ENCODE measurements around the gene DNAH17. TPM values are rescaled to one million over a fixed set of nuclear protein-coding genes. Genes with fewer than 3 reads are reported as not detected.

Gene DNAH17
- total and polyA plus RNA-seq, 7 experiments from 2014 or later, result 0.05 to 1.5 (median 0.38) TPM

DNA sequence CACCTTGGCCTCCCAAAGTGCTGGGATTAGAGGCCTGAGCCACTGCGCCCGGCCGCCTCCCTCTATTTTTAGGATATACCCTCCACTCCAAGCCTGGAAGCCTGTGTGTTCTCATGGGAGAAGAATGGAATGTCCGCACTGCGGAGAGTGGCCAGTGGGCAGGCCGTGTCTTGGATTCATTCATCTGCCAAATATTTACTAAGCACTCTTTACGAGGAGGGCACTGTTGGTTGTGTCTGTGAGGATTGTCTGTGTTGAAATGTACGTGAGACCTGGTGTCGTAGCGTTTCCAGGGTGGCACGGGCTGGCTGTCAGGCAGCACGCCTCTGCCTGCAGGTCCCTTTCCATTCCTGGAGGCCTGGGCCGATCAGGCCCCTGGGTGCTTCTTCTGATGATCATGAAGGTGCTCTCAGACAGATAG, 179.5 kb downstream of the DNAH17 start:
- Histone ChIP-seq H3K27me3 (ENCODE audit: control insufficient read depth in 2 of 2, insufficient read depth in 2 of 2, low read length in 2 of 2) (no peaks in the 10 kb centered on the region), H3K4me3 (ENCODE audit: low read length) (no peak overlapping the region), H3K27ac (ENCODE audit: low read depth, low read length) (no peak overlapping the region), H3K4me1 (ENCODE audit: control insufficient read depth in 2 of 2, insufficient read depth in 2 of 2, low read length in 2 of 2) (no peaks in the 10 kb centered on the region), H3K36me3 (ENCODE audit: control insufficient read depth in 2 of 3, insufficient read depth in 3 of 3, low read length in 3 of 3) (peaks cover 0 to 94% (median 19%) of the 10 kb centered on the region in 3 experiments), H3K9me3 (ENCODE audit: control insufficient read depth in 2 of 3, low read length in 3 of 3) (no peaks in the 10 kb centered on the region)
- H3K36me3 Mint-ChIP-seq, result peaks cover 4 to 73% (median 28%) of the 10 kb centered on the region in 5 donors
- H3K27ac Mint-ChIP-seq, result peak overlapping the region in 1 of 9 donors; percentile 70
- no peaks in the 10 kb centered on the region for H3K9me3 Mint-ChIP-seq
- ATAC-seq, result no peak
- peaks cover 10 to 21% (median 16%) of the 10 kb centered on the region in 7 donors for H3K4me1 Mint-ChIP-seq
- H3K4me3 Mint-ChIP-seq, result no peak overlapping the region
- ChIA-PET CTCF (no interaction called here), POLR2A (no interaction called here)
- intact Hi-C loops (cut with micrococcal nuclease), result no loop called here
- H3K27me3 Mint-ChIP-seq, result no peaks in the 10 kb centered on the region
- no peak for DNase-seq

DNA sequence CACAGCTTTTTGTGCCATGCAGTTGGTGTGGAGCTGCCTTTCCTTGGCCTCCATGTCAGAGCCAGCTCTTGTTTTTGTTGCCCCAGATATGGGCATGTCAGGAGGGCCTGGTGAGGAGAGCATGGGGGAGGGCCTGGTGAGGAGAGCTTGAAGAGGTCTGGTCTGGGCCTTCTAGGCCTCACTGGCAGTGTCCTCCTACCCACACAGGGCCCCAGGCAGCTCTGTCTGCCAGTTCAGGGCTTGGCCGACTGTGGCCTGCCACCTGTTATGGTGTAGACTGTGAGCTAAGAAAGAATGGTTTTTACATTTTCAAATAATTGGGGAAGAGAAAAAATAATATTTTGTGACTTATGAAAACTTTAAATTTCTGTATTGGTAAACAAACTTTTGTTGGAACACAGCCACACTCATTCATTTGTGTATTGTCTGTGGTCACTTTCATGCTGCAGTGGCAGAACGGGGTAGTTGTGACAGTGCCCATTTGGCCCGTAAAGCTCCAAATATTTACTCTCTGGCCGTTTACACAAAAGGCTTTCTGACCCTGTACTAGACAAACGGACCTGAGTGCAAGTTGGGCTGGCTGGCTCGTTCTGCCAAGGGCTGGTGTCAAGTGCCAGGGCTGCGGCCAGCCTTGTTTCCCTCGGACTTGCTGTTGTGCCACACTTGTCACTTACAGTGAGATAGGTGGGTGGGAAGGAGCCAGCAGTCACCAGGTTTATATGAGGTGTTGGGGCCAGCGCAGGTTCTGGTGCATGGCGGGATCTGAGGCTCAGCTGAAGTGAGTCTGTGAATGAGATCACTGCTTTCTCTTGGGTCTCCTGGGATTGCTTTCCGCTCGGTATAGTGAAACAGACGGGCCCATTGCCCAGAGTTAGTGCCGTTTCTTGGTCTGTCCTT, 180.5 kb downstream of the DNAH17 start:
- intact Hi-C loops (cut with micrococcal nuclease), result loop anchor here in 1 of 2 donors (1.0 kb wide), 1 partner anchor 18 kb away; no protein-coding TSS in a partner anchor
- Mint-ChIP-seq H3K4me3 (no peak overlapping the region), H3K27ac (peak overlapping the region in 1 of 9 donors; percentile 64), H3K9me3 (no peaks in the 10 kb centered on the region), H3K27me3 (no peaks in the 10 kb centered on the region), H3K36me3 (peaks cover 3 to 69% (median 25%) of the 10 kb centered on the region in 5 donors), H3K4me1 (peaks cover 12 to 25% (median 21%) of the 10 kb centered on the region in 7 donors)
- Histone ChIP-seq H3K4me1 (ENCODE audit: control insufficient read depth in 2 of 2, insufficient read depth in 2 of 2, low read length in 2 of 2) (no peaks in the 10 kb centered on the region), H3K36me3 (ENCODE audit: control insufficient read depth in 2 of 3, insufficient read depth in 3 of 3, low read length in 3 of 3) (peaks cover 0 to 84% (median 18%) of the 10 kb centered on the region in 3 experiments), H3K27ac (ENCODE audit: low read depth, low read length) (no peak overlapping the region), H3K4me3 (ENCODE audit: low read length) (no peak overlapping the region), H3K9me3 (ENCODE audit: control insufficient read depth in 2 of 3, low read length in 3 of 3) (no peaks in the 10 kb centered on the region), H3K27me3 (ENCODE audit: control insufficient read depth in 2 of 2, insufficient read depth in 2 of 2, low read length in 2 of 2) (no peaks in the 10 kb centered on the region)
- no peak for ATAC-seq
- POLR2A ChIA-PET, result interaction anchor here (1.1 kb wide), 1 partner anchor 15 kb away, joined by 3 read pairs; no protein-coding TSS in a partner anchor
- no peak for DNase-seq
- CTCF ChIA-PET, result interaction anchor here (1.0 to 1.5 kb wide), 2 partner anchors 25 to 34 kb away, joined by 3 to 4 read pairs; no protein-coding TSS in a partner anchor

- no peaks in the 10 kb centered on the region for H3K27me3 Mint-ChIP-seq
- H3K9me3 ChIP-seq (ENCODE audit: control insufficient read depth in 2 of 3, low read length in 3 of 3), result no peaks in the 10 kb centered on the region
- H3K4me3 Mint-ChIP-seq, result no peak overlapping the region
- H3K36me3 ChIP-seq (ENCODE audit: control insufficient read depth in 2 of 3, insufficient read depth in 3 of 3, low read length in 3 of 3), result peaks cover 0 to 74% (median 10%) of the 10 kb centered on the region in 3 experiments
- H3K9me3 Mint-ChIP-seq, result no peaks in the 10 kb centered on the region
- ChIA-PET POLR2A (no interaction called here), CTCF (interaction anchor here (1.5 kb wide), 1 partner anchor 27 kb away, joined by 4 read pairs; no protein-coding TSS in a partner anchor)
- H3K27ac Mint-ChIP-seq, result peak overlapping the region in 8 of 9 donors; percentile 46 to 82 (median 60)
- H3K36me3 Mint-ChIP-seq, result peaks cover 3 to 57% (median 21%) of the 10 kb centered on the region in 5 donors
- no peak for ATAC-seq
- H3K4me1 Mint-ChIP-seq, result peaks cover 7 to 34% (median 30%) of the 10 kb centered on the region in 7 donors
- no peak overlapping the region for H3K27ac ChIP-seq (ENCODE audit: low read depth, low read length)
- H3K27me3 ChIP-seq (ENCODE audit: control insufficient read depth in 2 of 2, insufficient read depth in 2 of 2, low read length in 2 of 2), result no peaks in the 10 kb centered on the region
- DNase-seq, result no peak
- intact Hi-C loops (cut with micrococcal nuclease), result no loop called here
- no peak overlapping the region for H3K4me3 ChIP-seq (ENCODE audit: low read length)
- H3K4me1 ChIP-seq (ENCODE audit: control insufficient read depth in 2 of 2, insufficient read depth in 2 of 2, low read length in 2 of 2), result no peaks in the 10 kb centered on the region
Measured at GRCh38 chr17:78395155-78395554, 182.0 kb downstream of the DNAH17 start.

- H3K4me1 Mint-ChIP-seq, result peaks cover 9 to 41% (median 37%) of the 10 kb centered on the region in 7 donors
Measured at GRCh38 chr17:78394209-78394608, 183.0 kb downstream of the DNAH17 start.

DNA sequence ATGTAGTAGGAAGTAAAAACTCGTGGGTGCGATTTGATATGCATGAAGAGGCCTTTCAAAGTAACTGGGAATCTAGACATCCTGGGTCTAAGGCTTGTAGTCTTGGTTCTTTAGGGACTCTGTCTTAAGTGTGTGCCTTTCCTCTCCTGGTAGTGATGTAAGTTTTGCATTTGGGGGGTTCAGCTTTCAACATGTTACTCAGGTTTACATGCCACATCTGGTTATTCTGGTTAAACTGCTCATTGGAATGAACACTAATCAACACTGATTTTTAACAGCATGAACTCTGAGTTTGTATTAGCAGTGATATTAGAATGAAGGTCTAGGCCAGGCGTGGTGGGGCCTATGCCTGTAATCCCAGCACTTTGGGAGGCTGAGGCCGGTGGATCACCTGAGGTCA, 183.6 kb downstream of the DNAH17 start:
- Histone ChIP-seq H3K27ac (ENCODE audit: low read depth, low read length) (no peak overlapping the region), H3K4me1 (ENCODE audit: control insufficient read depth in 2 of 2, insufficient read depth in 2 of 2, low read length in 2 of 2) (peaks cover 4 to 13% of the 10 kb centered on the region in 2 donors), H3K27me3 (ENCODE audit: control insufficient read depth in 2 of 2, insufficient read depth in 2 of 2, low read length in 2 of 2) (no peaks in the 10 kb centered on the region), H3K9me3 (ENCODE audit: control insufficient read depth in 2 of 3, low read length in 3 of 3) (no peaks in the 10 kb centered on the region), H3K36me3 (ENCODE audit: control insufficient read depth in 2 of 3, insufficient read depth in 3 of 3, low read length in 3 of 3) (peaks cover 0 to 58% (median 0%) of the 10 kb centered on the region in 3 experiments), H3K4me3 (ENCODE audit: low read length) (no peak overlapping the region)
- ChIA-PET CTCF (no interaction called here), POLR2A (interaction anchor here (0.9 kb wide), 1 partner anchor 12 kb away, joined by 3 read pairs; no protein-coding TSS in a partner anchor)
- H3K27ac Mint-ChIP-seq, result peak overlapping the region in 1 of 9 donors; percentile 20
- peaks cover 0 to 48% (median 15%) of the 10 kb centered on the region in 5 donors for H3K36me3 Mint-ChIP-seq
- ATAC-seq, result no peak
- H3K4me1 Mint-ChIP-seq, result peaks cover 14 to 47% (median 43%) of the 10 kb centered on the region in 7 donors
- H3K9me3 Mint-ChIP-seq, result no peaks in the 10 kb centered on the region
- H3K4me3 Mint-ChIP-seq, result no peak overlapping the region
- no peaks in the 10 kb centered on the region for H3K27me3 Mint-ChIP-seq
- no peak for DNase-seq
- intact Hi-C loops (cut with micrococcal nuclease), result no loop called here

More at GRCh38 chr17:78394209-78394608, 183.0 kb downstream of the DNAH17 start:
- no peak overlapping the region for H3K27ac ChIP-seq (ENCODE audit: low read depth, low read length)
- no peak for DNase-seq
- no peaks in the 10 kb centered on the region for H3K9me3 Mint-ChIP-seq
- no peaks in the 10 kb centered on the region for H3K27me3 ChIP-seq (ENCODE audit: control insufficient read depth in 2 of 2, insufficient read depth in 2 of 2, low read length in 2 of 2)
- H3K4me3 ChIP-seq (ENCODE audit: low read length), result no peak overlapping the region
- CTCF ChIA-PET, result no interaction called here
- peaks cover 0 to 64% (median 4%) of the 10 kb centered on the region in 3 experiments for H3K36me3 ChIP-seq (ENCODE audit: control insufficient read depth in 2 of 3, insufficient read depth in 3 of 3, low read length in 3 of 3)
- H3K9me3 ChIP-seq (ENCODE audit: control insufficient read depth in 2 of 3, low read length in 3 of 3), result no peaks in the 10 kb centered on the region
- peaks cover 3 to 52% (median 17%) of the 10 kb centered on the region in 5 donors for H3K36me3 Mint-ChIP-seq
- no peak overlapping the region for H3K27ac Mint-ChIP-seq
- POLR2A ChIA-PET, result interaction anchor here (0.9 kb wide), 1 partner anchor 12 kb away, joined by 3 read pairs; no protein-coding TSS in a partner anchor
- ATAC-seq, result no peak
- no peak overlapping the region for H3K4me3 Mint-ChIP-seq
- H3K4me1 ChIP-seq (ENCODE audit: control insufficient read depth in 2 of 2, insufficient read depth in 2 of 2, low read length in 2 of 2), result peaks cover 0 to 7% of the 10 kb centered on the region in 2 donors
- intact Hi-C loops (cut with micrococcal nuclease), result no loop called here
- no peaks in the 10 kb centered on the region for H3K27me3 Mint-ChIP-seq

- CTCF ChIA-PET, result interaction anchor here (0.5 to 1.2 kb wide), 3 partner anchors 30 to 1630 kb away, joined by 3 to 8 read pairs (median 5); no protein-coding TSS in a partner anchor
- intact Hi-C loops (cut with micrococcal nuclease), result no loop called here
- Mint-ChIP-seq H3K4me3 (no peak overlapping the region), H3K36me3 (peaks cover 0 to 40% (median 8%) of the 10 kb centered on the region in 5 donors), H3K4me1 (peaks cover 23 to 59% (median 54%) of the 10 kb centered on the region in 7 donors), H3K9me3 (no peaks in the 10 kb centered on the region), H3K27ac (peak overlapping the region in 3 of 9 donors; percentile 1 to 78 (median 31)), H3K27me3 (no peaks in the 10 kb centered on the region)
- no peaks in the 10 kb centered on the region for H3K27me3 ChIP-seq (ENCODE audit: control insufficient read depth in 2 of 2, insufficient read depth in 2 of 2, low read length in 2 of 2)
- ATAC-seq, result no peak
- no peak for DNase-seq
- H3K4me1 ChIP-seq (ENCODE audit: control insufficient read depth in 2 of 2, insufficient read depth in 2 of 2, low read length in 2 of 2), result peaks cover 10 to 24% of the 10 kb centered on the region in 2 donors
- peaks cover 0 to 45% (median 0%) of the 10 kb centered on the region in 3 experiments for H3K36me3 ChIP-seq (ENCODE audit: control insufficient read depth in 2 of 3, insufficient read depth in 3 of 3, low read length in 3 of 3)
- H3K27ac ChIP-seq (ENCODE audit: low read depth, low read length), result no peak overlapping the region
- POLR2A ChIA-PET, result no interaction called here
- H3K9me3 ChIP-seq (ENCODE audit: control insufficient read depth in 2 of 3, low read length in 3 of 3), result no peaks in the 10 kb centered on the region
- no peak overlapping the region for H3K4me3 ChIP-seq (ENCODE audit: low read length)
Measured at GRCh38 chr17:78392295-78392694, 184.9 kb downstream of the DNAH17 start.
